NCI-H1105 (cell line): ENCODE measurements around the gene C15orf39.

ENCODE experiments used
- DNase-seq: peaks from one replicate; lab custom pipeline; 2025; lab: John Stamatoyannopoulos, UW

C15orf39 gene

GRCh38 chr15:75172284-75172820, 29.3 kb upstream of the C15orf39 start:
- no peak for DNase-seq

DNA sequence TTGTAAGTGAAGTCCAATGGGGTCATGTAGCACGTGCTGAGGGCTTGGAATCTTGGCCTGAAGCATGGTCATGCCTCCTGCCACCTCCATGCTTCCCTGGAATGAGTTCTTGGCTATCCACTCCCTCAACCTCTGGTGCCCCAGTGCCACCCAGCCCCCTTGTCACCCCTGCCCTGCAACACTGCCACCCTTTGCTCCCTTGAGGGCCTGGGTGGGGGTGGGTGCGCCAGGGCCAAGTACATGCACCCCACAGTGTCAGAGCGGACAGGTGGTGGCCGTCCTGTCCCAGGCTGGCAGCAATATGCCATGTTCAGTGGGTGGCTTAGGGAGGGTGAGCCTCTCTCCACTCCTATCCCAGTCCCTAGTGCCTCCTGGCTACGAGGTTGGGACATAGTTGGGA, 27.6 kb upstream of the C15orf39 start:
- DNase-seq = no peak

- DNase-seq = no peak
Observed at GRCh38 chr15:75174729-75175128, 27.0 kb upstream of the C15orf39 start.

DNA sequence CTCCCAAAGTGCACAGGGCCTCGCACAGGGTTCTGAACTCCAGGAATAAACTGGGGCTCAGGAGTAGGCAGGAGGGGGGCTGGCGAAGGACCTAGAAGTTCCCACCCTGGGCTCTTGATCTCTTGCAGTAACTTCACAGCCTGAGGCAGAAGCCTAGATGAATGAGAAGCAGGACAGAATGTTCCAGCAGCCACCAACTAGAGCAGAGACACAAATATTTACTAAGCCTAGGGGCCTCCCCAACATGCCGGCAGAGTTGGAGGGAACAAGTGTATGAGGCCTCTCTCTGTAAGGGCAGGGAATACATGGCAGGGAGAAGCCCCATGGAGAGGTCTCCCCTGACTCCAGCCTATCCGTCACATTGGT, 25.3 kb upstream of the C15orf39 start:
- no peak for DNase-seq

GRCh38 chr15:75177360-75178071, 24.2 kb upstream of the C15orf39 start:
- DNase-seq = no peak

- DNase-seq = no peak
Observed at GRCh38 chr15:75178171-75178937, 23.3 kb upstream of the C15orf39 start.

DNA sequence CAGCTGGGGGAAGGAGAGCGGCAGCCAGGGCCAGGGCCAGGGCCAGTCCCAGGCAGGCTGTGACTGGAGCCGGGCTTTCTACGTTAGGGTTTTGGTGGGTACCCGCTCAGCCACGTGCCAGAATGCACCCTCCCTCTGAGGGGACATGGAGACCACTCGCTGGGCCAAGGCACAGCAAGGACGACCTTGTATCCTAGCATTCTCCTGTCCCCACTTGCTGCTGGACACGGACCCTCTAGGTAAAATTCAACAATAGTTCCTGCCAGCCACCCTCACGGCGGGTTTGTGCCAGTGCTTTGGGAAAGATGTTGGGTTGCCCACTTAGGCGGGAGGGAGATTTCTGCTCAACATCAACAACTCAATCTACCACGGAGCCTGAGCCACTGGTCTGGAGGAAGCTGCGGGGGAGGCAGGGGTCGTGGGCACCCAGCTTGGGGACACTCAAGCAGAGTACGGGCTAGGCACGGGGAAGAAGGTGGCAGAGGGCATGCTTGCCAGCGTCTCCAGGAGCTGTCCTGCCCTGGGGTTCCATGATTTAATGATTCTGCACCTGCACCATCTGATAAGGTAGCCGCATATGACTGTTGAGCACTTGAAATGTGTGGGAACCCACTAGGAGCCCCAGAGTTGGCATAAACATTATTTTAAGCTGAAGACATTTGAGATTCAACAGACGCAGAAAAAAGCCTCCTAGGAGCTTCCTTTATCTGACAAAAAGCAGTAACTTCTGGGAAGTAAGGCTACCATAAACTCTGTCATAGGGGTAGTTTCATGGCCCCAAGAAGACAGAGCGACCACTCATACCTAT, 22.5 kb upstream of the C15orf39 start:
- no peak for DNase-seq

- DNase-seq = no peak
Observed at GRCh38 chr15:75179746-75180140, 21.9 kb upstream of the C15orf39 start.

DNA sequence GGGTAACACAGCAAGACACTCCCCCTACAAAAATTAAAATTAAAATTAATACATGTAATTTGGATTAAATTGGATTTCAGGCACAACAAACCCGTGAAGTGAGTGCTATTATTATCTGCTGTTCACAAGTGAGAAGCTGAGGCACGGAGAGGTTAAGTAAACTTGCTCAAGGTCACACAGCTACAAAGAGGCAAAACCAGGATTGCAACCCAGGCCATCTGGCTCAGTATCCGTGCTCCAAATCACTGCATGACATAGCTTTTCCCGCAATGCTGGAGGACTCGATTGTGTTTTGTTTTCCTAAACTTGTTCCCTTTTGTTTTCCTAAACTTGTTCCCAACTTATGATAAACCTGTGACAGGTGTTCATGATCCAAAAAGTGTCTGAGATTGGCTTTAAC, 19.9 kb upstream of the C15orf39 start:
- no peak for DNase-seq

GRCh38 chr15:75182187-75183131, 19.2 kb upstream of the C15orf39 start:
- no peak for DNase-seq

DNA sequence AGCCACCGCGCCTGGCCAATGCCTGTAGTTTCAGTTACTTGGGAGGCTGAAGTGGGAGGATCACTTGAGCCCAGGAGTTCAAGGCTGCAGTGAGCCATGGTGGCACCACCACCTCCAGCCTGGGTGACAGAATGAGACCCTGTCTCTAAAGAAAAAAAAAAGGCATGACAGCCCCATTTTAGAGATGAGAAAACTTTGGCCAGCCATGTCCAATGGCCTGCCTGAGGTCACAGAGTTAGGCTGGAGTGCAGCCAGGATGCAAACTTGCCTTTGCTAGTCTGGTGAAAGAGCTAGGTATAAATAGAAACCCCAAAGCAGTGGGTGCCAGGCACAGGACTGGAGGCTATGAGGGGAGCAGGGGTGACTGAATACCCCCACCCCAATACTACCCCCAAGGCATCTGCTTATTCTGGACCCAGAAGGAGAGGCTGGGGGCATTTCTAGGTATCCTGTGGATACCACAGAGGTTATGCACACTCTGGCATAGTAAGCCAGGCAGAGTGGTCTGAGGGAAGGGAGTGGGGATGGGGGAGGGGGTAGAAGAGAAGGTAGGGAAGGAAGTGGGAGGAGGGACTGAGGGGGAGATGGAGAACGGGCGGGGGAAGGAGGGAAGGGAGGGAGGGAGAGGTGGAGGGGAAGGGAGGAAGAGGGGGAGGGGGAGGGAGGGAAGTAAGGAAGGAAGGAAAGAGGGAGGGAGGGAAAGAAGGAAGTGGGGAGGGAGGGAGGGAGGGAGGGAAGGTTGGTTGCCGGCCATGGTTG, 16.2 kb upstream of the C15orf39 start:
- no peak for DNase-seq

DNA sequence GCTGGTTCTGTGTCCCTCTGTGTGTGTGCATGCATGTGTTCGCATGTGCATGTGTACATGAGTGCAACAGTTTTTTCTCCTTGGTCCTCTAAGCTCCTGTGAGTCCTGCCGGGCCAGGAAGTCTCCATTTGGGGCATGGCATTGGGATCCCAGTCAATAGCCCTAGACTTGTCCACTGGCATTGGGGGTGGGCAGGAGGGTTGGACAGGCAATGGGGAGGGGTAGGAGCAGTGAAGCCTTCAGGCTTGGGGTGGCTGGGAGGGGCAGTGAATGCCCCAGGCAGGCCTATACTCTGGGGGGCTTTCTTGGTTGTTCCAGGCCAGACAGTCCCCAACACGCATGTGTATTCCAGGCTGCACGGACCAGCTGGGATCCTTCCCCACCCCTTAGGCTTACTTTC, 15.6 kb upstream of the C15orf39 start:
- no peak for DNase-seq

GRCh38 chr15:75188499-75188898, 13.2 kb upstream of the C15orf39 start:
- no peak for DNase-seq

DNA sequence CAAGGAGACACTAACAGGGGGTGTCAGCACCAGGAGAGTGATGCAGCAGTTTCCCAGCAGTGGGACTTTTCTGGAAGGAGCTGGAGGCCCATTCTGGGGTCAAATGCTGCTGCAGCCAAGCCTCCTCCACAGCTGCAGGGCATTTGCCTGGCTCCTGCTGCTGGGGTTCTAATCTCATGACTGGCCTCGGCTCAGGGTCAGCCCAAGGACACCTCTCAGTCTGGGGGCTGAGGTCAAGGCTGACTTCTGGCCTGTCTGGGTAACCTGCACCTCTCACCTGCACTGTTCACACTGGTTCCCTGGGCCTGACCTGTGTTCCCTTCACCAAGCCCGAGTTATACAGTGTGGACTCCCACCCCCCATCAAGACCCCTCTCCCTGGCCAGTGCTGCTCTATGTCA, 10.4 kb upstream of the C15orf39 start:
- no peak for DNase-seq

DNA sequence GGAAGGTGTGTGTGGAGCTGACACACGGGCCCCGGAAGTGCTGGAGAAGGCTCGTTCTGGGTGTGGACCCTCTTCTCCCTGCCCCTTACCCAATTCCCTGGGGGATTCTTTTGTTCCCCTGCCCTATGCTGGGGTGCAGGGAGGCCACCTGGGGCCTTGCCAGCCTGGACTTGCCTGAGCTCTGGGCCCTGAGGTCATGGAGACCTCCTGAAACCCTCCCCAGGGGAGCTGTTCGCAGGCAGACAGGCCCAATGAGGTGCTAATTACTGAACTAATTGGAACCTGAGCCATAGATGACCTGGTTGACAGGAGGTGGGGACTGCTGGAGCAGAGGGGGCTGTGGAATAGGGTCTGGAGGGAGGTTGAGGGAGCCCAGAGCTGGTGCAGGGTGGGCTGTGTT, 9.4 kb upstream of the C15orf39 start:
- DNase-seq = no peak

GRCh38 chr15:75193272-75193671, 8.4 kb upstream of the C15orf39 start:
- no peak for DNase-seq

- DNase-seq = no peak
Observed at GRCh38 chr15:75193976-75194375, 7.7 kb upstream of the C15orf39 start.

DNA sequence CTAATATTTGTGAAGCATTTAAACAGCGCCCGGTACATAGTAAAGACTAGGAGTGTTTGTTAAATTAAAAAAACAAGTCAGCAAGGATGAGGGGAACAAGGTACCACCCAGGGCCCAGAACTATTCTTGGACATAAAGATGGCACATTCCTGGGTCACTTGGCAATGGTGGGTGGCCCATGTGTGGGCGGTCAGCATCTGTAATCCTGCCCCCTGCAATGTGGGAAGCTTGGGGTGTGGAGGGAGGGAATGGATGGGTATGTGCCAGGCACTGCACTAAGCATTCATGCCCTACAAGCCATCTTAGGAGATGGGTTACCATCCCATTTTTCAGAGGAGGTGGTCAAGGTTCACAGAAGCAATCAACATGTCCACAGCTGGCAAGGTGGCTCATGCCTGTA, 7.3 kb upstream of the C15orf39 start:
- no peak for DNase-seq

DNA sequence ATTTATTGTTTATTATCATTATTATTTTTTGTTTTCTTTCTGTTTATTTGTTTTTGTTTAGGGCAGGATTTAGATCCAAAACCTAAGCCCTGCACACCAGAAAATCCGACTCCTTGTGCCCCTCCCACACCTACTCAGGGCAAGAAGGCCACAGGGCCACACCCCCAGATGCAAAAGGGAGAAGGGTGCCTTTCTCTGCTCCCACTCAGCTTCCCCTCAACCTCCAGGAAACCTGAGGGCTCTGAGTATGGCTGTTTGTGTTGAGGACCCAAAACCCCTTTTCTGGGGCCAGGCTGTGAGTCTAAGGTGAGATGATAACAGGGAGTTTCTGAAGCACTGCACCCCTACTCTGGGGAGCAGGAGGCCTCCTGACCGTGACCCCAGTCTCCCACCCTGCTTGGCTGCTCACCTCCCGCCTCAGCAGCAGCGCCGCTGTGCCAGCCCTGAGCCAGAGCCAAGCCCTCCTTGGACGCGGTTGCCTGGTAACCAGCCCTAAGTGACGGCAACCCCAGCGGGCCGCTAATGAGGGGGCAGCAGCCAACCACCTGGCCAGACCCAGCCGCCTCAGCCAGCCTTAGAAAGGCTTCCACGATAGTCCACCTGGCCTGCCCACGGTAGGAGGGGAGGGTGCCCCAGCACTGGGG, 6.4 kb upstream of the C15orf39 start:
- DNase-seq = peak; percentile 86

- peak; percentile 74 for DNase-seq
Observed at GRCh38 chr15:75195766-75196241, 5.9 kb upstream of the C15orf39 start.
